Astrocyte of the spinal cord (primary cell): ENCODE results near the gene STK26.

Experiments
- DNase-seq: peaks from one replicate; pipeline ENCODE4 v3.0.0; 2011; ENCODE audit warnings: low read depth, low spot score
- H3K4me3 ChIP-seq: 2 replicates; pipeline ENCODE4 v1.5.1; 2011; ENCODE audit warnings: low read depth, mild to moderate bottlenecking, low read length, moderate library complexity
- in situ Hi-C: cut with HindIII; loops from 2 replicates; pipeline ENCODE4 v1.10.0; 2017; ENCODE audit warnings: low sequenced_read_pairs
- TF ChIP-seq, protein P1 (sequence below): IDR thresholded peaks from 2 replicates; pipeline ENCODE4 v1.5.1; 2012; ENCODE audit warnings: low read depth, mild to moderate bottlenecking, low read length, inconsistent platforms

The STK26 gene

DNA sequence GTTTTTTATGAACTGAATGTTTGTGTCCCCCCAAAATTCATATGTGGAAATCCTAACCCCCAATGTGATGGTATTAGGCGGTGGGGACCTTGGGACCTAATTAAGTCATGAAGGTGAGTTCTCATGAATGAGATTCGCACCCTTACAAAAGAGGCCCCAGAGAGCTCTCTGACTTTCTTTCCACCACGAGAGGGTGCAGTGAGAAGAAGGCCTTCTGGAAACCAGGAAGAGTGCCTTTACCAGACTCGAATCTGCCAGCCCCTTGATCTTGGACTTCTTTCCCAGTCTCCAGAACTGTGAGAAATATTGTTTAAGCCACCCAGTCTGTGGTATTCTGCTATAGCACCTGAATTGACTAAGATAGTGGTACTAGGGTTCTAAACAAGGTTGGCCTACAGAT lies 40.8 kb downstream of the STK26 start:
- TF ChIP-seq, protein P1, sequence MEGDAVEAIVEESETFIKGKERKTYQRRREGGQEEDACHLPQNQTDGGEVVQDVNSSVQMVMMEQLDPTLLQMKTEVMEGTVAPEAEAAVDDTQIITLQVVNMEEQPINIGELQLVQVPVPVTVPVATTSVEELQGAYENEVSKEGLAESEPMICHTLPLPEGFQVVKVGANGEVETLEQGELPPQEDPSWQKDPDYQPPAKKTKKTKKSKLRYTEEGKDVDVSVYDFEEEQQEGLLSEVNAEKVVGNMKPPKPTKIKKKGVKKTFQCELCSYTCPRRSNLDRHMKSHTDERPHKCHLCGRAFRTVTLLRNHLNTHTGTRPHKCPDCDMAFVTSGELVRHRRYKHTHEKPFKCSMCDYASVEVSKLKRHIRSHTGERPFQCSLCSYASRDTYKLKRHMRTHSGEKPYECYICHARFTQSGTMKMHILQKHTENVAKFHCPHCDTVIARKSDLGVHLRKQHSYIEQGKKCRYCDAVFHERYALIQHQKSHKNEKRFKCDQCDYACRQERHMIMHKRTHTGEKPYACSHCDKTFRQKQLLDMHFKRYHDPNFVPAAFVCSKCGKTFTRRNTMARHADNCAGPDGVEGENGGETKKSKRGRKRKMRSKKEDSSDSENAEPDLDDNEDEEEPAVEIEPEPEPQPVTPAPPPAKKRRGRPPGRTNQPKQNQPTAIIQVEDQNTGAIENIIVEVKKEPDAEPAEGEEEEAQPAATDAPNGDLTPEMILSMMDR = no peak
- no peak overlapping the region for H3K4me3 ChIP-seq
- in situ Hi-C loops = no loop called here
- DNase-seq = no peak

DNA sequence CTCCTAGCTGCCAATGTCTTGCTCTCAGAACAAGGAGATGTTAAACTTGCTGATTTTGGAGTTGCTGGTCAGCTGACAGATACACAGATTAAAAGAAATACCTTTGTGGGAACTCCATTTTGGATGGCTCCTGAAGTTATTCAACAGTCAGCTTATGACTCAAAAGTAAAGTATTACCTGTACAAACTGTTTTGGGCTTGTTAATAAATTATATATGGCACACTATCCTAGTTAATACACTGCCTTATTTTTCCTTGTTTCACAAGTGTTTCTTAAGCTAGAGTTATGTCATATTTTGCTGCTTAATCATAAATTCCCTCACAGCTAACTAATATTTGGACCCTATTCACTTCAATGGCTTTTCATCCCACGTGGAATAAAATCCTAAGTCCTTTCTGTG lies 45.3 kb downstream of the STK26 start:
- no peak overlapping the region for H3K4me3 ChIP-seq
- DNase-seq = no peak
- in situ Hi-C loops = no loop called here
- TF ChIP-seq, protein P1 = no peak

DNA sequence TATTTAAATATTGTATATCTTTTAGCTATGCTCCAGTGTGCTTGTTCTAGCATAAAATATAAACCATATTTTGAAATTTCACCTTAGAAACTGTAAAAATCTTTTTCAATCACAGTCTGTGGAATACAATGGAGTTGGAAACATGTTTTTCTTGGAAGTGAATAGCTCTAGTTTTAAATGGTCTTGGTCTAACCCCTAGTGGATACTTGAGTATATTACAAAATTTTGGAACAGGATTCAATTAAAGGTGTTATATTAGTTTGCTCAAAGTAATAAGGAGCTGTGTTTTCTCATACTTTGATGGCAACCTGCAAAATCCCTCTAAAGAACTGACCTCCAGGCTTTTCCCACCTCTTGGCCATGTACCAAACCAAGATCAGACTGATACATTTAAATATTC lies 48.2 kb downstream of the STK26 start:
- in situ Hi-C loops = no loop called here
- no peak overlapping the region for H3K4me3 ChIP-seq
- TF ChIP-seq, protein P1 = peak; percentile 11
- DNase-seq = peak; percentile 18

DNA sequence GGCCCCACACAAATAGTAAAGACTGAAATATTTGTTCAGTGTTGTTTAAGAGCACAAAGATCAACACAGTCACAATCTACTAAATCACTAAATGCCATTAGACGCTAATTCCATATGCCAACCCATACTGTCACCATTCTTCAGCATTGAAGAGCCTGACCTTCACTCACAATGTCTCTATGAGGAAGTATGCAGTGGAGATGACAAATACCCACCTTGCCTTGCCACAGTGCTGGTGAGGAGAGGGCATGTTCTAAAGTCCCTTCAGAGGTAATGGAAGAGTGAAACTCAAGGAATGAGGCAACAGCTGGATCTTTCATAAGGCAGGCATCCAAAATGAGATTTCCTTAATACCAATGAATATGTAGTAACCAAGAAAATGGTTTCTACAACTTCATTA lies 54.3 kb downstream of the STK26 start:
- no peak overlapping the region for H3K4me3 ChIP-seq
- no peak for DNase-seq
- TF ChIP-seq, protein P1 = no peak
- in situ Hi-C loops = no loop called here

DNA sequence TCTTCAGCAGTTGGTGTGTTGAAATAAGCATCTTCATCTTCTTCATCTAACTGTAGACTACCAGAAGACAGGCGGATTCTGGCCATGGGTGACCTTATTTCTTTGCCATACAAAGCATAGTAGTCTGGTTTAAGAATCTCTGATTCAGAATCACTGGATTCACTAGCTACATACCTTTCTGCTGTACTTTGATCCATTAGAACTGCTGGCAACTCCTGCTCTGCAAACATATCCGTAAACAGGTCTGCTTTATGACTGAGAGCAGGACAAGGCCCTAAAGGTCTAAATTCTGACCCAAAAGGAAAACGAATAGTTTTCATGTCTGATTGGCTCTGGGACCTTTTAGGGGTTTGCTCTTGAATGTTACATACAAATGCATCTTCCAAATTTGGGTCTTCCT lies 54.8 kb downstream of the STK26 start:
- no peak for DNase-seq
- TF ChIP-seq, protein P1 = no peak
- H3K4me3 ChIP-seq = no peak overlapping the region
- in situ Hi-C loops = no loop called here

DNA sequence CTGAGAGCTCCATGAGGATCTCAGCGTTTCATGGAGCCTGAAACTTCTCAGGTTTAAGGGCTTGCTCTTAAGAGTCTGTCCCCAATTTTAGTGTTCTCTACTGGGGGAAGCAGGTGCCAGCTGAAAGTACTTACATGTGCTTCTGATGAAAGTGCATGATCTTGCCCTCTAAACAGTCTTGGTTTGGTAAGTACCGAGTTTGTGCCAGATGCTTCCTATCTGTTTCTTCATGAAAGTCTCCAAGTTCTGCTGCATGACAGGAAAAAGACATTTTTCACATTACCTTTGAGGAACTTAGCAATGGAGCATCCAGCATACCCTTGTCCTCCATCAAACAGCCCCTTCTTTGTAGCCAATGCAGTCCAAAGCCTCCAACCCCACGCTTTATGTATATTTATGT lies 62.7 kb downstream of the STK26 start:
- no peak overlapping the region for H3K4me3 ChIP-seq
- TF ChIP-seq, protein P1 = no peak
- in situ Hi-C loops = no loop called here
- DNase-seq = no peak

DNA sequence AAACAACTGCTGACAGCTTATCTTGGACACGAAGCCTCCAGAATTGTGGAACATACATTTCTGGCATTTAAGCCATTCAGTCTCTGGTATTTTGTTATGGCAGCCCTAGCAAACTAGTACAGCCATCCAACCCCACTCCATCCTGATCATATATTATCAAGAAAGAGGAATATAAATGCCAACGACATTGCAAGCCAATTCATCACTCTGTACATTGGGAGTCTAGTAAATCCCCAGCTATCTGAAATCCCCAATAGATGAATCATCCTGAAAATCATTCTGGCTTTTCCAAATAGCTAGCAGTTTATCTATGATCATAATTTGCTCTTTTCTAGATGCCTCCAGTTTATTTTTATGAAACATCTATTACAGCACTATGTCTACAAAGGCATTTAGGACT lies 63.6 kb downstream of the STK26 start:
- TF ChIP-seq, protein P1 = no peak
- no peak for DNase-seq
- in situ Hi-C loops = no loop called here
- no peak overlapping the region for H3K4me3 ChIP-seq
